Osteocyte (in vitro differentiated cells): Measurements from ENCODE around the gene FGF12. TPM values are rescaled to one million over a fixed set of nuclear protein-coding genes. Genes with fewer than 3 reads are reported as not detected.

Experiments used
- DNase-seq: peaks from one replicate; pipeline ENCODE4 v3.0.0; 2021; ENCODE audit warnings: mixed read lengths; ENCODE audit not compliant: unreplicated experiment; ENCODE audit errors: extremely low spot score
- H3K27ac Mint-ChIP-seq: one replicate; pipeline ENCODE4 v1.8.0; 2021; ENCODE audit warnings: mild to moderate bottlenecking, mixed read lengths; ENCODE audit not compliant: unreplicated experiment
- H3K27me3 Mint-ChIP-seq: one replicate; pipeline ENCODE4 v1.8.0; 2021; ENCODE audit warnings: mixed read lengths; ENCODE audit not compliant: unreplicated experiment
- H3K36me3 Mint-ChIP-seq: one replicate; pipeline ENCODE4 v1.8.0; 2021; ENCODE audit warnings: mixed read lengths; ENCODE audit not compliant: unreplicated experiment
- H3K4me1 Mint-ChIP-seq: one replicate; pipeline ENCODE4 v1.8.0; 2021; ENCODE audit warnings: mixed read lengths; ENCODE audit not compliant: unreplicated experiment
- H3K4me3 Mint-ChIP-seq: one replicate; pipeline ENCODE4 v1.8.0; 2021; ENCODE audit warnings: mild to moderate bottlenecking, moderate library complexity, mixed read lengths; ENCODE audit not compliant: unreplicated experiment
- H3K9me3 Mint-ChIP-seq: one replicate; pipeline ENCODE4 v1.8.0; 2021; ENCODE audit warnings: mixed read lengths; ENCODE audit not compliant: unreplicated experiment
- total RNA-seq: library from RNA; stranded (reverse); gene quantifications from 2 replicates; pipeline ENCODE4 v1.2.1, GENCODE V29; 2021
- TF ChIP-seq, protein P1 (sequence below): fragments of 200-600 bp; sonication (generic); IDR thresholded peaks from 2 replicates; pipeline ENCODE4 v1.5.0; 2021; ENCODE audit warnings: antibody characterized with exemption, mild to moderate bottlenecking, moderate library complexity

Gene FGF12
- total RNA-seq, 1 donor from 2014 or later: not detected

DNA sequence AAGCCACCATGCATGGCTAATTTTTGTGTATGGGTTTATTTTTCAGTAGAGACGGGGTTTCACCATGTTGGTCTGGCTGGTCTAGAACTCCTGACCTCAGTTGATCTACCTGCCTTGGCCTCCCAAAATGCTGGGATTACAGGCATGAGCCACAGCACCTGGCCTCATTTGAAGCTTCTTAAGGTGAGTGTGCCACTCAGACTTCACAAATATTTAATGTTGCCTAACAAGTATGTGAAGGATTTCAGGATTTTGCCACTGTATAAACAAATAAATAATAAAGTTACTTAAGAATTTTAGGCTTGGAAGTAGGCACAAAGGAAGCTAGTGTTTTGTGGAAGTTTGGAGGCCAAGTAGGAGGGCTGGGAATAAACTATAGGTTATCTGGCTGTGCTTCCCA is 73.5 kb downstream of the FGF12 start:
- no peak for DNase-seq
- H3K4me1 Mint-ChIP-seq: no peaks in the 10 kb centered on the region
- no peaks in the 10 kb centered on the region for H3K9me3 Mint-ChIP-seq
- no peaks in the 10 kb centered on the region for H3K27me3 Mint-ChIP-seq
- H3K4me3 Mint-ChIP-seq: no peak overlapping the region
- H3K36me3 Mint-ChIP-seq: no peaks in the 10 kb centered on the region
- no peak overlapping the region for H3K27ac Mint-ChIP-seq
- TF ChIP-seq, protein P1, sequence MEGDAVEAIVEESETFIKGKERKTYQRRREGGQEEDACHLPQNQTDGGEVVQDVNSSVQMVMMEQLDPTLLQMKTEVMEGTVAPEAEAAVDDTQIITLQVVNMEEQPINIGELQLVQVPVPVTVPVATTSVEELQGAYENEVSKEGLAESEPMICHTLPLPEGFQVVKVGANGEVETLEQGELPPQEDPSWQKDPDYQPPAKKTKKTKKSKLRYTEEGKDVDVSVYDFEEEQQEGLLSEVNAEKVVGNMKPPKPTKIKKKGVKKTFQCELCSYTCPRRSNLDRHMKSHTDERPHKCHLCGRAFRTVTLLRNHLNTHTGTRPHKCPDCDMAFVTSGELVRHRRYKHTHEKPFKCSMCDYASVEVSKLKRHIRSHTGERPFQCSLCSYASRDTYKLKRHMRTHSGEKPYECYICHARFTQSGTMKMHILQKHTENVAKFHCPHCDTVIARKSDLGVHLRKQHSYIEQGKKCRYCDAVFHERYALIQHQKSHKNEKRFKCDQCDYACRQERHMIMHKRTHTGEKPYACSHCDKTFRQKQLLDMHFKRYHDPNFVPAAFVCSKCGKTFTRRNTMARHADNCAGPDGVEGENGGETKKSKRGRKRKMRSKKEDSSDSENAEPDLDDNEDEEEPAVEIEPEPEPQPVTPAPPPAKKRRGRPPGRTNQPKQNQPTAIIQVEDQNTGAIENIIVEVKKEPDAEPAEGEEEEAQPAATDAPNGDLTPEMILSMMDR: no peak

- TF ChIP-seq, protein P1: no peak
- Mint-ChIP-seq H3K27me3 (no peaks in the 10 kb centered on the region), H3K36me3 (no peaks in the 10 kb centered on the region), H3K27ac (no peak overlapping the region), H3K9me3 (no peaks in the 10 kb centered on the region), H3K4me1 (no peaks in the 10 kb centered on the region), H3K4me3 (no peak overlapping the region)
- DNase-seq: no peak
Observed at GRCh38 chr3:192652727-192653126, 74.6 kb downstream of the FGF12 start.

DNA sequence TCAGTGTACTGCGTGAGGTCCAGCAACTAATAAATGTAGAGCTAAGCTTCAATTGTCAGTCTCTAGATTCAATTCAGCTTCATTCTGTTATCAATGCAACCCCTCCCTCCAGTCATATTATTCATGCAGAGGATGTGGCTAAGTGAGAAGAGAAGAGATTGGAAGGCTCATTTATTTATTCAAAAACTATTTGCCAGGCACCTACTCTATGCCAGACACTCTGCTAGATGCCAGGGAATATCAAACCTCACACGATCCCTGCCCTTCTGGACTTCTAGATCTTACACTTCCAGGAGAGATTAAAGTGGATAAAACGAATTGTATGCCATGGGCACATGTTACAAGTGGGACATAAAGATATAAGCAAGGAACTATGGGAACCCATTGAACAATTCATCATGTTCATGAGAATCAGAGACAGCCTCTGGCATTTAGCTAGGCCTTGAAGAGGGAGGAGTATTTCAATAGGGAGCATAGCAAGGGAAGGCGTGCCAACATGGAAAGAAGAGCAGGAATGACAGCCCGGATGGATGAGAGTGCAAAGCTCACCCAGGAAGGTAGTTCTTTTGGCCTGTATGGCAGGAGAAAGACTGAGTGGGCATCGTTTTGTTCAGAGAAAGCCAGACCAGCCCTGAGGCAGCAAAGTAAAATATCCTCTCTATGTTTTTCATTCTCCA is 75.4 kb downstream of the FGF12 start:
- no peak for DNase-seq
- Mint-ChIP-seq H3K27ac (no peak overlapping the region), H3K4me1 (no peaks in the 10 kb centered on the region), H3K9me3 (no peaks in the 10 kb centered on the region), H3K36me3 (no peaks in the 10 kb centered on the region), H3K4me3 (no peak overlapping the region), H3K27me3 (no peaks in the 10 kb centered on the region)
- TF ChIP-seq, protein P1: no peak

- TF ChIP-seq, protein P1: no peak
- Mint-ChIP-seq H3K4me3 (no peak overlapping the region), H3K9me3 (no peaks in the 10 kb centered on the region), H3K36me3 (no peaks in the 10 kb centered on the region), H3K4me1 (no peaks in the 10 kb centered on the region), H3K27ac (no peak overlapping the region), H3K27me3 (peaks cover 2% of the 10 kb centered on the region)
- DNase-seq: no peak
Observed at GRCh38 chr3:192645437-192645836, 81.9 kb downstream of the FGF12 start.

DNA sequence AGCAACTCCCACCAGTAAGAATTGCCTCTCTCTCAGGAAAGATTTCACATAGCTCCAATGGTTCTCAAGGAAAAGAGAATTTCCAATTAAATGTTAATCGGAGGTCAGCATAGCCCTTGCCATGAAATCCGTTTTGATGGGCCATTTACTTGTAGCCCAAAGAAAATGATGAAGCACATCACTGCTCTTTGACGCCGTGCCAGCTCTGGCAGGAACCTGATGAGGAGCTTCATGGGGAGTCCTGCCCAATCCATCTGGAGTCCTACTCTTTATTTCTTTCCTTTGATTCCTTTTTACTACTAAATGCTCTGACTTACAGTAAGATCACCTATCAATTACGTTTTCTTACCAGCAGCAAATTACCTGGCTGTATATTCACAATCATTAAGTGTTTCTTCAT is 84.7 kb downstream of the FGF12 start:
- no peaks in the 10 kb centered on the region for H3K36me3 Mint-ChIP-seq
- H3K9me3 Mint-ChIP-seq: no peaks in the 10 kb centered on the region
- TF ChIP-seq, protein P1: no peak

More for the DNA sequence above, 84.7 kb downstream of the FGF12 start:
- Mint-ChIP-seq H3K27me3 (peaks cover 2% of the 10 kb centered on the region), H3K27ac (no peak overlapping the region), H3K4me3 (no peak overlapping the region), H3K4me1 (no peaks in the 10 kb centered on the region)
- no peak for DNase-seq
